GM23338 (cell line): Measurements from ENCODE around the gene MRPL32. TPM values are rescaled to one million over a fixed set of nuclear protein-coding genes. Genes with fewer than 3 reads are reported as not detected.

ENCODE experiments used
- ATAC-seq: fragments of 200-7000 bp; cut with Tn5 transposase; 3 replicates; pipeline ENCODE4 v1.9.1; 2020
- DNase-seq: peaks from one replicate; pipeline ENCODE4 v3.0.0-alpha.2; 2015; ENCODE audit warnings: low spot score
- H2AFZ ChIP-seq: fragments of 200-600 bp; sonication (generic); 2 replicates; pipeline ENCODE4 v1.8.0; 2016; ENCODE audit warnings: antibody characterized with exemption, mild to moderate bottlenecking, moderate library complexity
- H3F3A ChIP-seq: fragments of 200-600 bp; sonication (generic); replicated peaks from 2 replicates; pipeline ENCODE4 v1.8.0; 2017; ENCODE audit warnings: antibody characterized with exemption, mixed run types, low read depth
- H3K27ac ChIP-seq: fragments of 200-600 bp; sonication (generic); 2 replicates; pipeline ENCODE4 v1.6.1; 2016; ENCODE audit warnings: low read depth
- H3K27me3 ChIP-seq: fragments of 200-600 bp; sonication (generic); 2 replicates; pipeline ENCODE4 v1.8.0; 2016; ENCODE audit warnings: mild to moderate bottlenecking, mixed run types, moderate library complexity; ENCODE audit not compliant: insufficient read depth
- H3K36me3 ChIP-seq: fragments of 200-600 bp; sonication (generic); 2 replicates; pipeline ENCODE4 v1.8.0; 2016; ENCODE audit warnings: mild to moderate bottlenecking; ENCODE audit not compliant: insufficient read depth
- H3K4me1 ChIP-seq: fragments of 200-600 bp; sonication (generic); 2 replicates; pipeline ENCODE4 v1.8.0; 2016; ENCODE audit warnings: mild to moderate bottlenecking, moderate library complexity; ENCODE audit not compliant: insufficient read depth
- H3K4me2 ChIP-seq: fragments of 200-600 bp; sonication (generic); 2 replicates; pipeline ENCODE4 v1.7.1; 2017; ENCODE audit warnings: mixed run types
- H3K4me3 ChIP-seq: fragments of 200-600 bp; sonication (generic); 2 replicates; pipeline ENCODE4 v1.6.1; 2016; ENCODE audit warnings: mixed run types
- H3K79me2 ChIP-seq: fragments of 200-600 bp; sonication (generic); replicated peaks from 2 replicates; pipeline ENCODE4 v1.8.0; 2017; ENCODE audit warnings: mild to moderate bottlenecking; ENCODE audit not compliant: insufficient read depth
- H3K9me2 ChIP-seq: fragments of 200-600 bp; sonication (generic); 2 replicates; pipeline ENCODE4 v1.8.0; 2017; ENCODE audit not compliant: insufficient read depth
- H4K20me1 ChIP-seq: fragments of 200-600 bp; sonication (generic); replicated peaks from 2 replicates; pipeline ENCODE4 v1.8.0; 2017; ENCODE audit warnings: mild to moderate bottlenecking; ENCODE audit not compliant: insufficient read depth
- H3K27ac Mint-ChIP-seq: 2 replicates; pipeline ENCODE4 v1.8.0; 2020; ENCODE audit warnings: inconsistent platforms, mild to moderate bottlenecking, moderate library complexity, mixed read lengths
- H3K27me3 Mint-ChIP-seq: 3 replicates; pipeline ENCODE4 v1.8.0; 2022; ENCODE audit warnings: low read depth, mild to moderate bottlenecking, moderate library complexity, mixed read lengths, inconsistent platforms; ENCODE audit not compliant: insufficient read depth, poor library complexity
- H3K36me3 Mint-ChIP-seq: 3 replicates; pipeline ENCODE4 v1.8.0; 2021; ENCODE audit warnings: low read depth, mild to moderate bottlenecking, inconsistent platforms, moderate library complexity, mixed read lengths
- H3K4me1 Mint-ChIP-seq: 3 replicates; pipeline ENCODE4 v1.8.0; 2020; ENCODE audit warnings: mild to moderate bottlenecking, inconsistent platforms, mixed read lengths
- H3K4me3 Mint-ChIP-seq: 3 replicates; pipeline ENCODE4 v1.8.0; 2021; ENCODE audit warnings: moderate library complexity, mild to moderate bottlenecking, inconsistent platforms, mixed read lengths
- H3K9me3 Mint-ChIP-seq: 3 replicates; pipeline ENCODE4 v1.8.0; 2020; ENCODE audit warnings: moderate library complexity, mild to moderate bottlenecking, inconsistent platforms, mixed read lengths
- CREB1 ChIP-seq: fragments of 250-450 bp; sonication (Bioruptor Pico); IDR thresholded peaks from 2 replicates; pipeline ENCODE4 v1.5.0; 2020; ENCODE audit warnings: low read depth, mild to moderate bottlenecking, moderate library complexity
- NANOG ChIP-seq: IDR thresholded peaks from 2 replicates; pipeline ENCODE4 v1.6.1; 2016; ENCODE audit warnings: antibody characterized with exemption, borderline replicate concordance
- POLR2AphosphoS5 ChIP-seq: IDR thresholded peaks from 2 replicates; pipeline ENCODE4 v1.6.1; 2016; ENCODE audit warnings: antibody characterized with exemption, low read depth
- STAT1 ChIP-seq: IDR thresholded peaks from one replicate; pipeline ENCODE4 v1.6.1; 2016; ENCODE audit warnings: antibody characterized with exemption; ENCODE audit not compliant: unreplicated experiment
- ZNF114 ChIP-seq: fragments of 250-450 bp; sonication (Bioruptor Pico); IDR thresholded peaks from 2 replicates; pipeline ENCODE4 v1.5.0; 2020; ENCODE audit warnings: mild to moderate bottlenecking, moderate library complexity
- polyA plus RNA-seq: library from polyadenylated mRNA; unstranded; fragments of >200 nt; fragmentation: Nextera tagmentation; extraction: Ambion mirVana; gene quantifications from 2 replicates; pipeline ENCODE4 v1.2.1, GENCODE V29; 2016
- total RNA-seq: library from RNA; depleted of rRNA; stranded (reverse); fragments of >200 nt; shearing (Covaris generic); gene quantifications from 2 replicates; pipeline ENCODE4 v1.2.3, GENCODE V29; 2014
- TF ChIP-seq, protein P1 (sequence below): IDR thresholded peaks from 2 replicates; pipeline ENCODE4 v1.6.1; 2016; ENCODE audit warnings: antibody characterized with exemption
- TF ChIP-seq, protein P2 (sequence below): fragments of 250-450 bp; sonication (Bioruptor Pico); IDR thresholded peaks from 2 replicates; pipeline ENCODE4 v1.5.0; 2020; ENCODE audit warnings: mild to moderate bottlenecking, moderate library complexity

The MRPL32 gene
- total and polyA plus RNA-seq, 2 experiments from 2014 or later = 93.4 to 303 TPM

DNA sequence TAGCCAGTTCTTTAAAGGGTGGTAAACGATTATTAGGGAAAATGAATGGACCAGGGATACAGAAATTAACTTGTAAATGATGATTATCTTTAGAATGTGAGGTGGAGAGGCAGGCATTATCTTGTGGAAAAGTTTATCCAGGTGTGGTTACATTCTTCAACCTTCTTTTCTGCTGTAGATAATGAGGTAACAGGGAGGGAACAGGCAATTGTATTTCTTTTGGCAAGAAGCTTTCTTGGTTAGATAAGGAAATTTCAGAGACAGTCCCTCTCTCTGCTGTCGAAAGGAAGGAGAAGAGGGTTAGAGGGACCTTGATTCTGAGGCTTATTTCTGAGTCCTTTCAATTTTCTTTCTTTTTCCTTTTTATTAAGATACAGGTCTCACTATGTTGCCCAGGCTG lies 32.1 kb downstream of the MRPL32 start:
- Mint-ChIP-seq H3K27me3 (peaks cover 6% of the 10 kb centered on the region), H3K4me3 (no peak overlapping the region), H3K9me3 (peaks cover 14% of the 10 kb centered on the region; the same call in 2 of the 3 replicates), H3K4me1 (peaks cover 17% of the 10 kb centered on the region), H3K36me3 (peaks cover 8% of the 10 kb centered on the region; the same call in 1 of the 3 replicates), H3K27ac (no peak overlapping the region)
- Histone ChIP-seq H3F3A (no peaks in the 10 kb centered on the region), H3K79me2 (no peaks in the 10 kb centered on the region), H3K4me3 (no peak overlapping the region), H3K27ac (no peak overlapping the region), H3K27me3 (no peaks in the 10 kb centered on the region), H3K4me1 (peaks cover 22% of the 10 kb centered on the region; the same call in 1 of the 2 replicates), H3K4me2 (0 out of 2 replicates have a peak overlapping the region, but pooled peaks have one; percentile 6), H4K20me1 (no peaks in the 10 kb centered on the region), H3K36me3 (no peaks in the 10 kb centered on the region), H2AFZ (no peak overlapping the region), H3K9me2 (0 out of 2 replicates have a peak, but pooled peaks cover 3% of the 10 kb centered on the region)
- DNase-seq (no peak), ATAC-seq (no peak)
- no peak for TF ChIP-seq NANOG
- no peak for TF ChIP-seq STAT1
- no peak for TF ChIP-seq POLR2AphosphoS5
- no peak for TF ChIP-seq CREB1 (CRISPR knock-in tag)
- TF ChIP-seq ZNF114 = no peak
- TF ChIP-seq, protein P1, sequence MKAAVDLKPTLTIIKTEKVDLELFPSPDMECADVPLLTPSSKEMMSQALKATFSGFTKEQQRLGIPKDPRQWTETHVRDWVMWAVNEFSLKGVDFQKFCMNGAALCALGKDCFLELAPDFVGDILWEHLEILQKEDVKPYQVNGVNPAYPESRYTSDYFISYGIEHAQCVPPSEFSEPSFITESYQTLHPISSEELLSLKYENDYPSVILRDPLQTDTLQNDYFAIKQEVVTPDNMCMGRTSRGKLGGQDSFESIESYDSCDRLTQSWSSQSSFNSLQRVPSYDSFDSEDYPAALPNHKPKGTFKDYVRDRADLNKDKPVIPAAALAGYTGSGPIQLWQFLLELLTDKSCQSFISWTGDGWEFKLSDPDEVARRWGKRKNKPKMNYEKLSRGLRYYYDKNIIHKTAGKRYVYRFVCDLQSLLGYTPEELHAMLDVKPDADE = no peak
- TF ChIP-seq, protein P2, sequence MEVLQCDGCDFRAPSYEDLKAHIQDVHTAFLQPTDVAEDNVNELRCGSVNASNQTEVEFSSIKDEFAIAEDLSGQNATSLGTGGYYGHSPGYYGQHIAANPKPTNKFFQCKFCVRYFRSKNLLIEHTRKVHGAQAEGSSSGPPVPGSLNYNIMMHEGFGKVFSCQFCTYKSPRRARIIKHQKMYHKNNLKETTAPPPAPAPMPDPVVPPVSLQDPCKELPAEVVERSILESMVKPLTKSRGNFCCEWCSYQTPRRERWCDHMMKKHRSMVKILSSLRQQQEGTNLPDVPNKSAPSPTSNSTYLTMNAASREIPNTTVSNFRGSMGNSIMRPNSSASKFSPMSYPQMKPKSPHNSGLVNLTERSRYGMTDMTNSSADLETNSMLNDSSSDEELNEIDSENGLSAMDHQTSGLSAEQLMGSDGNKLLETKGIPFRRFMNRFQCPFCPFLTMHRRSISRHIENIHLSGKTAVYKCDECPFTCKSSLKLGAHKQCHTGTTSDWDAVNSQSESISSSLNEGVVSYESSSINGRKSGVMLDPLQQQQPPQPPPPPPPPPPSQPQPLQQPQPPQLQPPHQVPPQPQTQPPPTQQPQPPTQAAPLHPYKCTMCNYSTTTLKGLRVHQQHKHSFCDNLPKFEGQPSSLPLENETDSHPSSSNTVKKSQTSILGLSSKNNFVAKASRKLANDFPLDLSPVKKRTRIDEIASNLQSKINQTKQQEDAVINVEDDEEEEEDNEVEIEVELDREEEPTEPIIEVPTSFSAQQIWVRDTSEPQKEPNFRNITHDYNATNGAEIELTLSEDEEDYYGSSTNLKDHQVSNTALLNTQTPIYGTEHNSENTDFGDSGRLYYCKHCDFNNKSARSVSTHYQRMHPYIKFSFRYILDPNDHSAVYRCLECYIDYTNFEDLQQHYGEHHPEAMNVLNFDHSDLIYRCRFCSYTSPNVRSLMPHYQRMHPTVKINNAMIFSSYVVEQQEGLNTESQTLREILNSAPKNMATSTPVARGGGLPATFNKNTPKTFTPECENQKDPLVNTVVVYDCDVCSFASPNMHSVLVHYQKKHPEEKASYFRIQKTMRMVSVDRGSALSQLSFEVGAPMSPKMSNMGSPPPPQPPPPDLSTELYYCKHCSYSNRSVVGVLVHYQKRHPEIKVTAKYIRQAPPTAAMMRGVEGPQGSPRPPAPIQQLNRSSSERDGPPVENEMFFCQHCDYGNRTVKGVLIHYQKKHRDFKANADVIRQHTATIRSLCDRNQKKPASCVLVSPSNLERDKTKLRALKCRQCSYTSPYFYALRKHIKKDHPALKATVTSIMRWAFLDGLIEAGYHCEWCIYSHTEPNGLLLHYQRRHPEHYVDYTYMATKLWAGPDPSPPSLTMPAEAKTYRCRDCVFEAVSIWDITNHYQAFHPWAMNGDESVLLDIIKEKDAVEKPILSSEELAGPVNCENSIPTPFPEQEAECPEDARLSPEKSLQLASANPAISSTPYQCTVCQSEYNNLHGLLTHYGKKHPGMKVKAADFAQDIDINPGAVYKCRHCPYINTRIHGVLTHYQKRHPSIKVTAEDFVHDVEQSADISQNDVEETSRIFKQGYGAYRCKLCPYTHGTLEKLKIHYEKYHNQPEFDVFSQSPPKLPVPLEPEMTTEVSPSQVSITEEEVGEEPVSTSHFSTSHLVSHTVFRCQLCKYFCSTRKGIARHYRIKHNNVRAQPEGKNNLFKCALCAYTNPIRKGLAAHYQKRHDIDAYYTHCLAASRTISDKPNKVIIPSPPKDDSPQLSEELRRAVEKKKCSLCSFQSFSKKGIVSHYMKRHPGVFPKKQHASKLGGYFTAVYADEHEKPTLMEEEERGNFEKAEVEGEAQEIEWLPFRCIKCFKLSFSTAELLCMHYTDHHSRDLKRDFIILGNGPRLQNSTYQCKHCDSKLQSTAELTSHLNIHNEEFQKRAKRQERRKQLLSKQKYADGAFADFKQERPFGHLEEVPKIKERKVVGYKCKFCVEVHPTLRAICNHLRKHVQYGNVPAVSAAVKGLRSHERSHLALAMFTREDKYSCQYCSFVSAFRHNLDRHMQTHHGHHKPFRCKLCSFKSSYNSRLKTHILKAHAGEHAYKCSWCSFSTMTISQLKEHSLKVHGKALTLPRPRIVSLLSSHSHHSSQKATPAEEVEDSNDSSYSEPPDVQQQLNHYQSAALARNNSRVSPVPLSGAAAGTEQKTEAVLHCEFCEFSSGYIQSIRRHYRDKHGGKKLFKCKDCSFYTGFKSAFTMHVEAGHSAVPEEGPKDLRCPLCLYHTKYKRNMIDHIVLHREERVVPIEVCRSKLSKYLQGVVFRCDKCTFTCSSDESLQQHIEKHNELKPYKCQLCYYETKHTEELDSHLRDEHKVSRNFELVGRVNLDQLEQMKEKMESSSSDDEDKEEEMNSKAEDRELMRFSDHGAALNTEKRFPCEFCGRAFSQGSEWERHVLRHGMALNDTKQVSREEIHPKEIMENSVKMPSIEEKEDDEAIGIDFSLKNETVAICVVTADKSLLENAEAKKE (CRISPR knock-in tag) = no peak
